ENCODE data around the gene OR51A2. TPM values are rescaled to one million over a fixed set of nuclear protein-coding genes. Genes with fewer than 3 reads are reported as not detected.

OR51A2 gene
- total RNA-seq, 2 experiments from 2014 or later, result not detected

GRCh38 chr11:4991060-4991459 lies 35.5 kb upstream of the OR51A2 start:
- no peaks in the 10 kb centered on the region for H3K27me3 Mint-ChIP-seq
- Histone ChIP-seq H3K36me3 (ENCODE audit: insufficient read depth, low read length) (no peaks in the 10 kb centered on the region), H3K4me3 (ENCODE audit: low read length) (no peak overlapping the region), H3K4me1 (ENCODE audit: insufficient read depth, low read length) (no peaks in the 10 kb centered on the region), H3K9me3 (ENCODE audit: control insufficient read depth in 1 of 2, insufficient read depth in 1 of 2, low read length in 2 of 2) (no peaks in the 10 kb centered on the region), H3K27me3 (ENCODE audit: control insufficient read depth in 1 of 2, insufficient read depth in 2 of 2, low read length in 2 of 2) (no peaks in the 10 kb centered on the region), H3K27ac (ENCODE audit: low read depth in 1 of 2, low read length in 2 of 2) (no peak overlapping the region)
- no peaks in the 10 kb centered on the region for H3K9me3 Mint-ChIP-seq
- H3K4me3 Mint-ChIP-seq, result no peak overlapping the region
- no peak overlapping the region for H3K27ac Mint-ChIP-seq
- DNase-seq, result no peak
- intact Hi-C loops (cut with DNase I, micrococcal nuclease), result no loop called here
- POLR2A ChIA-PET, result no interaction called here
- ATAC-seq (ENCODE audit: poor library complexity), result no peak
- TF ChIP-seq, protein P1, sequence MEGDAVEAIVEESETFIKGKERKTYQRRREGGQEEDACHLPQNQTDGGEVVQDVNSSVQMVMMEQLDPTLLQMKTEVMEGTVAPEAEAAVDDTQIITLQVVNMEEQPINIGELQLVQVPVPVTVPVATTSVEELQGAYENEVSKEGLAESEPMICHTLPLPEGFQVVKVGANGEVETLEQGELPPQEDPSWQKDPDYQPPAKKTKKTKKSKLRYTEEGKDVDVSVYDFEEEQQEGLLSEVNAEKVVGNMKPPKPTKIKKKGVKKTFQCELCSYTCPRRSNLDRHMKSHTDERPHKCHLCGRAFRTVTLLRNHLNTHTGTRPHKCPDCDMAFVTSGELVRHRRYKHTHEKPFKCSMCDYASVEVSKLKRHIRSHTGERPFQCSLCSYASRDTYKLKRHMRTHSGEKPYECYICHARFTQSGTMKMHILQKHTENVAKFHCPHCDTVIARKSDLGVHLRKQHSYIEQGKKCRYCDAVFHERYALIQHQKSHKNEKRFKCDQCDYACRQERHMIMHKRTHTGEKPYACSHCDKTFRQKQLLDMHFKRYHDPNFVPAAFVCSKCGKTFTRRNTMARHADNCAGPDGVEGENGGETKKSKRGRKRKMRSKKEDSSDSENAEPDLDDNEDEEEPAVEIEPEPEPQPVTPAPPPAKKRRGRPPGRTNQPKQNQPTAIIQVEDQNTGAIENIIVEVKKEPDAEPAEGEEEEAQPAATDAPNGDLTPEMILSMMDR (IDR thresholded peaks at IDR 0.05), result no peak
- no peaks in the 10 kb centered on the region for H3K4me1 Mint-ChIP-seq (ENCODE audit: low read depth)
- H3K36me3 Mint-ChIP-seq (ENCODE audit: low read depth), result no peaks in the 10 kb centered on the region
- CTCF ChIA-PET, result no interaction called here

- Histone ChIP-seq H3K4me1 (ENCODE audit: insufficient read depth, low read length) (no peaks in the 10 kb centered on the region), H3K36me3 (ENCODE audit: insufficient read depth, low read length) (no peaks in the 10 kb centered on the region), H3K27ac (ENCODE audit: low read depth in 1 of 2, low read length in 2 of 2) (no peak overlapping the region), H3K9me3 (ENCODE audit: control insufficient read depth in 1 of 2, insufficient read depth in 1 of 2, low read length in 2 of 2) (no peaks in the 10 kb centered on the region), H3K27me3 (ENCODE audit: control insufficient read depth in 1 of 2, insufficient read depth in 2 of 2, low read length in 2 of 2) (no peaks in the 10 kb centered on the region), H3K4me3 (ENCODE audit: low read length) (no peak overlapping the region)
- no peaks in the 10 kb centered on the region for H3K4me1 Mint-ChIP-seq (ENCODE audit: low read depth)
- H3K9me3 Mint-ChIP-seq, result no peaks in the 10 kb centered on the region
- no peaks in the 10 kb centered on the region for H3K36me3 Mint-ChIP-seq (ENCODE audit: low read depth)
- TF ChIP-seq, protein P1 (IDR thresholded peaks at IDR 0.05), result no peak
- H3K27ac Mint-ChIP-seq, result no peak overlapping the region
- intact Hi-C loops (cut with DNase I, micrococcal nuclease), result no loop called here
- no peaks in the 10 kb centered on the region for H3K27me3 Mint-ChIP-seq
- ChIA-PET CTCF (interaction anchor here (0.7 kb wide), 1 partner anchor 17 kb away, joined by 3 read pairs; no protein-coding TSS in a partner anchor), POLR2A (no interaction called here)
- ATAC-seq (ENCODE audit: poor library complexity) (no peak), DNase-seq (no peak)
- no peak overlapping the region for H3K4me3 Mint-ChIP-seq
Measured at GRCh38 chr11:4983841-4984240, 28.3 kb upstream of the OR51A2 start.

DNA sequence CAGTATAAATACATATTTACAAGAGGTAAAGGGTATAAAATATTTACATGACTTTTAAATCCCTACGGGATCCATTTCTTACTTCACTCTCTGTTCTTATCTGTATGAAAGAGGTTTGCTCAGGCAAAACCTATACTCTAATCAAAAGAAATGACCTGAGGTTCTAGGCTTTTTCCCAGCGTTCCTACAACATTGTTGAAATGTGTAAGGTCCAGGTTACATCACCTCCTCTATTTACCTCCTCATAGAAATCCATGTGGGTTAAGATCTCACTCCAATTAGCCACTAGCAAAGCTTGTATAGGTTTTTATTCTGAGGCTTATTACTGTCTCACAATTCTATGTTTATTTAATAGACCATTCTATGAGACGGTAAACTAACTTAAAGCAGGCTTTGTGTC lies 27.2 kb upstream of the OR51A2 start:
- H3K4me3 Mint-ChIP-seq, result no peak overlapping the region
- intact Hi-C loops (cut with DNase I, micrococcal nuclease), result no loop called here
- Histone ChIP-seq H3K9me3 (ENCODE audit: control insufficient read depth in 1 of 2, insufficient read depth in 1 of 2, low read length in 2 of 2) (no peaks in the 10 kb centered on the region), H3K27ac (ENCODE audit: low read depth in 1 of 2, low read length in 2 of 2) (no peak overlapping the region), H3K4me1 (ENCODE audit: insufficient read depth, low read length) (no peaks in the 10 kb centered on the region), H3K4me3 (ENCODE audit: low read length) (no peak overlapping the region), H3K36me3 (ENCODE audit: insufficient read depth, low read length) (no peaks in the 10 kb centered on the region), H3K27me3 (ENCODE audit: control insufficient read depth in 1 of 2, insufficient read depth in 2 of 2, low read length in 2 of 2) (no peaks in the 10 kb centered on the region)
- ChIA-PET POLR2A (no interaction called here), CTCF (no interaction called here)
- DNase-seq (no peak), ATAC-seq (ENCODE audit: poor library complexity) (no peak)
- H3K4me1 Mint-ChIP-seq (ENCODE audit: low read depth), result no peaks in the 10 kb centered on the region
- H3K36me3 Mint-ChIP-seq (ENCODE audit: low read depth), result no peaks in the 10 kb centered on the region
- H3K27me3 Mint-ChIP-seq, result no peaks in the 10 kb centered on the region
- no peak overlapping the region for H3K27ac Mint-ChIP-seq
- TF ChIP-seq, protein P1 (IDR thresholded peaks at IDR 0.05), result no peak
- H3K9me3 Mint-ChIP-seq, result peaks cover 2% of the 10 kb centered on the region

All from CD4-positive, alpha-beta T cell (primary cell).